CD14-positive monocyte (primary cell): Measurements from ENCODE around the gene UBE2L3. TPM values are rescaled to one million over a fixed set of nuclear protein-coding genes. Genes with fewer than 3 reads are reported as not detected.

Experiments
- DNase-seq, 3 donors: peaks; one replicate each; pipeline ENCODE4 v3.0.0-alpha.2; 2011 to 2022
- H2AFZ ChIP-seq: 2 replicates; pipeline ENCODE4 v1.6.0; 2012; ENCODE audit warnings: mild to moderate bottlenecking, low read depth, low read length, inconsistent platforms; ENCODE audit not compliant: insufficient read depth, poor library complexity, severe bottlenecking
- H3K27ac ChIP-seq, 2 donors: 1 replicate in 1 of 2; 2 replicates in 1 of 2; pipeline ENCODE4 v1.5.1; 2012 to 2013; ENCODE audit warnings: low read length in 2 of 2, control low read depth in 1 of 2, inconsistent platforms in 1 of 2, low read depth in 1 of 2, mild to moderate bottlenecking in 1 of 2
- H3K27me3 ChIP-seq, 2 donors: one replicate each; pipeline versions ENCODE4 v1.6.0 to v1.6.1; 2011 to 2013; ENCODE audit warnings: low read length in 2 of 2; ENCODE audit not compliant: control insufficient read depth in 2 of 2, insufficient read depth in 2 of 2
- H3K36me3 ChIP-seq, 2 donors: replicated peaks in 1 of 2; 1 replicate in 1 of 2; 2 replicates in 1 of 2; pipeline versions ENCODE4 v1.5.1 to v1.6.1; 2012 to 2013; ENCODE audit warnings: low read length in 2 of 2, control low read depth in 1 of 2, inconsistent platforms in 1 of 2, mild to moderate bottlenecking in 1 of 2; ENCODE audit not compliant: insufficient read depth in 2 of 2, control insufficient read depth in 1 of 2
- H3K4me1 ChIP-seq, 2 donors: 1 replicate in 1 of 2; 2 replicates in 1 of 2; pipeline versions ENCODE4 v1.5.1 to v1.6.1; 2012 to 2013; ENCODE audit warnings: low read length in 2 of 2, control low read depth in 1 of 2, inconsistent platforms in 1 of 2, mild to moderate bottlenecking in 1 of 2, moderate library complexity in 1 of 2; ENCODE audit not compliant: insufficient read depth in 2 of 2, control insufficient read depth in 1 of 2
- H3K4me2 ChIP-seq: replicated peaks from 2 replicates; pipeline ENCODE3; 2012; ENCODE audit warnings: low read length, moderate library complexity, mild to moderate bottlenecking; ENCODE audit not compliant: poor library complexity, severe bottlenecking; ENCODE audit errors: extremely low read depth
- H3K4me3 ChIP-seq, 3 experiments: fragments of 200-600 bp in 1 of 3; sonication (generic) in 1 of 3; replicated peaks in 1 of 3; 1 replicate in 2 of 3; 2 replicates in 1 of 3; pipeline ENCODE4 v1.5.1; 2011 to 2013; ENCODE audit warnings: low read length in 3 of 3, mild to moderate bottlenecking in 3 of 3, control low read depth in 2 of 3, low read depth in 2 of 3, inconsistent platforms in 1 of 3, moderate library complexity in 1 of 3
- H3K79me2 ChIP-seq: 2 replicates; pipeline ENCODE4 v1.6.0; 2012; ENCODE audit warnings: mild to moderate bottlenecking, control low read depth, inconsistent platforms, low read length, moderate library complexity; ENCODE audit not compliant: insufficient read depth
- H3K9ac ChIP-seq: 2 replicates; pipeline ENCODE4 v1.6.0; 2017; ENCODE audit warnings: low read length, mild to moderate bottlenecking; ENCODE audit not compliant: insufficient read depth, poor library complexity, severe bottlenecking
- H3K9me3 ChIP-seq, 2 donors: replicated peaks in 1 of 2; 1 replicate in 1 of 2; 2 replicates in 1 of 2; pipeline versions ENCODE4 v1.5.1 to v1.6.1; 2012 to 2013; ENCODE audit warnings: low read length in 2 of 2, control low read depth in 1 of 2; ENCODE audit not compliant: control insufficient read depth in 1 of 2, insufficient read depth in 1 of 2
- H4K20me1 ChIP-seq: 2 replicates; pipeline ENCODE4 v1.6.0; 2012; ENCODE audit warnings: mild to moderate bottlenecking, low read length, control low read depth, moderate library complexity; ENCODE audit not compliant: insufficient read depth
- H3K27ac Mint-ChIP-seq, 7 donors: one replicate each; pipeline ENCODE4 v1.8.0; 2020; ENCODE audit warnings: mild to moderate bottlenecking in 7 of 7, mixed read lengths in 7 of 7, moderate library complexity in 6 of 7, inconsistent platforms in 2 of 7
- H3K27me3 Mint-ChIP-seq, 3 donors: one replicate each; pipeline ENCODE4 v1.8.0; 2021 to 2022; ENCODE audit warnings: low read depth in 3 of 3, mild to moderate bottlenecking in 3 of 3, mixed read lengths in 3 of 3, moderate library complexity in 3 of 3, inconsistent platforms in 1 of 3
- H3K36me3 Mint-ChIP-seq, 2 donors: one replicate each; pipeline ENCODE4 v1.8.0; 2020; ENCODE audit warnings: mixed read lengths in 2 of 2, inconsistent platforms in 1 of 2, mild to moderate bottlenecking in 1 of 2
- H3K4me1 Mint-ChIP-seq: one replicate; pipeline ENCODE4 v1.8.0; 2020; ENCODE audit warnings: mild to moderate bottlenecking, mixed read lengths
- H3K4me3 Mint-ChIP-seq, 2 donors: one replicate each; pipeline ENCODE4 v1.8.0; 2020; ENCODE audit warnings: mild to moderate bottlenecking in 2 of 2, mixed read lengths in 2 of 2, moderate library complexity in 1 of 2
- H3K9me3 Mint-ChIP-seq, 7 donors: one replicate each; pipeline ENCODE4 v1.8.0; 2020 to 2022; ENCODE audit warnings: mixed read lengths in 7 of 7, mild to moderate bottlenecking in 6 of 7, moderate library complexity in 6 of 7, inconsistent platforms in 2 of 7
- CTCF ChIP-seq: fragments of 200-600 bp; IDR thresholded peaks from one replicate; pipeline ENCODE4 v1.8.0; 2022; ENCODE audit warnings: antibody characterized with exemption, mild to moderate bottlenecking
- WGBS: methylation state at CpG from one replicate; pipeline ENCODE4 v1.1.5; 2013; ENCODE audit warnings: missing lambda C conversion rate; ENCODE audit not compliant: insufficient coverage; 5-methylcytosine and 5-hydroxymethylcytosine counted together
- intact Hi-C, 2 donors: fragments of 100-400 bp; cut with micrococcal nuclease; formaldehyde crosslinking; loops; one replicate each; pipeline versions ENCODE4 v1.15.0 to v1.15.1; 2023
- polyA plus RNA-seq, 3 donors: library from polyadenylated mRNA; depleted of rRNA in 1 of 3; unstranded in 2 of 3; stranded (reverse) in 1 of 3; fragments of 300-500 nt in 2 of 3; fragments of >200 nt in 1 of 3; fragmentation: Illumina TruSeq in 2 of 3; gene quantifications; 1 replicate in 2 of 3; 2 replicates in 1 of 3; pipeline ENCODE4 v1.2.3, GENCODE V29; 2012 to 2021

The UBE2L3 gene
- polyA plus RNA-seq, 3 donors = 19.6 to 88.9 (median 69.6) TPM

- Mint-ChIP-seq H3K4me1 (peaks cover 38% of the 10 kb centered on the region), H3K4me3 (no peak overlapping the region)
Measured at GRCh38 chr22:21593406-21594232, 26.1 kb downstream of the UBE2L3 start.

More at GRCh38 chr22:21593406-21594232, 26.1 kb downstream of the UBE2L3 start:
- 92% methylated on average over 10 of the region's 11 CpGs for WGBS
- TF ChIP-seq CTCF = peak; percentile 21
- Histone ChIP-seq H4K20me1 (peaks cover 99% of the 10 kb centered on the region), H3K9me3 (no peaks in the 10 kb centered on the region), H3K27ac (peak overlapping the region in 1 of 2 donors; percentile 23), H3K9ac (no peak overlapping the region), H3K27me3 (no peaks in the 10 kb centered on the region), H3K4me2 (no peak overlapping the region), H3K4me3 (no peak overlapping the region), H2AFZ (no peak overlapping the region), H3K36me3 (peaks cover 31 to 72% of the 10 kb centered on the region in 2 donors), H3K4me1 (no peaks in the 10 kb centered on the region), H3K79me2 (peaks cover 100% of the 10 kb centered on the region)
- intact Hi-C loops = no loop called here
- Mint-ChIP-seq H3K9me3 (no peaks in the 10 kb centered on the region), H3K36me3 (peaks cover 42 to 68% of the 10 kb centered on the region in 2 donors), H3K27me3 (peaks cover 0 to 3% (median 0%) of the 10 kb centered on the region in 3 donors), H3K27ac (peak overlapping the region in 3 of 7 donors; percentile 21 to 34 (median 24))
- DNase-seq = no peak
